Superior temporal gyrus (tissue), 1 donor: ENCODE results near the gene NPIPA8.
"Not testable (repeated sequence)": the region's sequence is repeated elsewhere in the genome, so short reads cannot be mapped to it uniquely, and the experiment has no call there.

ENCODE experiments used
- DNase-seq: peaks from one replicate; pipeline ENCODE4 v3.0.0-alpha.2; 2016; ENCODE audit errors: extremely low spot score

Gene NPIPA8

DNA sequence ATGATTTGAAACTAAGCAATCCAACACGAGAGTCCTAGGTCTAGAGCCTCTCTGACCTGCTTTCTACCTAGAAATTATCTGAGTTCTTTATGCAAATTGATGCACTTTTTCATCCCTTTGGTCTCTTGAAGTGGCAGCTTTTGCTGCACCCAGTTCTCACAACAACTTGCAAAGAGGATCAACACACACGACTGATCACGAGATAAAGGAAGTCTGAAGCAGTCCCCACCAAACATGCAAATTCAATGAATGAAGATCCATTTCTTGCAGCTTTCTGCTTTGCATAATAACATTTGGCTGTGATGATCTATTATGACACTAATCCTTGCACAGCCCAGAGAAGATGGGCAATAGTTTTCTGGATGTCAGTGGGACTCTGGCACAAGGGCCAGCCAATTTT lies 56.2 kb downstream of the NPIPA8 start:
- DNase-seq, result not testable (repeated sequence)

DNA sequence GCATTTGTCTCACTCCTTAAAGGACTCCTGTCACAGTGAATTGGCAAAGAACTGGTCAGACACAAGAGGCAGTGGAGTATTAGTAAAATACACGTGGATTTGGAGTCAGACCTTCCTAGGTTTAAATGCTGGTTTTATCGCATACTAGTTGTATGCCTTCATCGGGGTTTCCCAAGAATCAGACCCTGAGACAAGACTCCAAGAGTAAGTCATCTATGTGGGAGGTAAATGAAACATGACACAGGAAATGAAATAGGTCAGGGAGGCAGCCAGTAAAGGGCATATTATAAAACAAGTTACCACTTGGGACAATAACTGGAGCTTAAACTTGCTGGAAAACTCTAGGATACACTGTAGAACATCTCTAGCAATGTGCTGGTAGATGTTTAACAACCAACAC lies 59.8 kb downstream of the NPIPA8 start:
- DNase-seq, result not testable (repeated sequence)

DNA sequence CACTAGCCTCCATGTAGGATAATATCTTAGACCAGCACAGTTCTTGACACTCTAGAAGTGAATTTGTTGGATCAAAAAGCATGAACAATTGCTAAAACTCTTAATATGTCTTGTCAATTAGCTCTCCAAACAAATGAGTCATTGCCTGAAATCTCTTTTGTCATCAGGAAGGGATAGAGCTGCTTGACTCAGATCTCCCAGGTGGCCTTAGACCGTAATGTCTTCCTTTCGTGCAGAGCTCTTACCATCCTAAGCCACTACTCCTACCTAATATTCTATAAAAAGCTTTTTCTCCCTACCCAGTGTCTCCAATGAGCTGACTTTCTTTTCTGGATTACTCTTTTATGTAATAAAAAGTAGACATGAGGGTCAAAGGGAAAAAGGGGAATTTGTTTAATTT lies 66.4 kb downstream of the NPIPA8 start:
- not testable (repeated sequence) for DNase-seq
